ENCODE results near the gene PSMB8.

Gene PSMB8

DNA sequence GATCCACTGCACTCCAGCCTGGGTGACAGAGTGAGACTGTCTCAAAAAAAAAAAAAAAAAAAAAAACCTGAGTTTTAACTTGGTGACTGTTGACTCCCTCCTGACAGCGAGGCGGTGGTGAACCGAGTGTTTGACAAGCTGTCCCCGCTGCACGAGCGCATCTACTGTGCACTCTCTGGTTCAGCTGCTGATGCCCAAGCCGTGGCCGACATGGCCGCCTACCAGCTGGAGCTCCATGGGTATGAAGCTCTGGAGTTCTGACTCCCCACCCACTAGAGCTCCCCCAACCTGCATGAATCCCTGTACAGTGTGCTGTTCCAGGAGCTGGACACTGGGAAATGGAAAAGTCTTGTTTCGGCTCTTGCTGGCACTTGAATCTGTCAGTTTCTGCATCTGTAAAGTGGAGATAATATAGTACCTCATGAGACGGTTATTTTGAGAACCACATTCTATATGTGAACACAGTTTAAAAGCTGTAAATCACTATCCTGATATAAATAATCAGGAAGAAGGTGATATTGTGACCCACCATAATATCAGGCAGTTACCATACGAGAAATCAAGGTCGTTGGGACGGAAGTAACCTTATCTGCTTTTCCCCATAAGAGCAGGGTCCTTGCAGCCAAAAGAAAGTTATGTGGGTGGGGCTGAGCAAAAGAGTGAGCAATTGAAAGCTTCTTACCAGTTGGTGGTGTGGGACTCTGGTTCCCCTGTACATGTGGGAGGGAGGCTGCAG, 13.5 kb upstream of the PSMB8 start:
- DNase-seq (ENCODE audit: low read depth): no peak
- H3K4me3 ChIP-seq (ENCODE audit: low read depth, low read length): no peak overlapping the region
- TF ChIP-seq, protein P1, sequence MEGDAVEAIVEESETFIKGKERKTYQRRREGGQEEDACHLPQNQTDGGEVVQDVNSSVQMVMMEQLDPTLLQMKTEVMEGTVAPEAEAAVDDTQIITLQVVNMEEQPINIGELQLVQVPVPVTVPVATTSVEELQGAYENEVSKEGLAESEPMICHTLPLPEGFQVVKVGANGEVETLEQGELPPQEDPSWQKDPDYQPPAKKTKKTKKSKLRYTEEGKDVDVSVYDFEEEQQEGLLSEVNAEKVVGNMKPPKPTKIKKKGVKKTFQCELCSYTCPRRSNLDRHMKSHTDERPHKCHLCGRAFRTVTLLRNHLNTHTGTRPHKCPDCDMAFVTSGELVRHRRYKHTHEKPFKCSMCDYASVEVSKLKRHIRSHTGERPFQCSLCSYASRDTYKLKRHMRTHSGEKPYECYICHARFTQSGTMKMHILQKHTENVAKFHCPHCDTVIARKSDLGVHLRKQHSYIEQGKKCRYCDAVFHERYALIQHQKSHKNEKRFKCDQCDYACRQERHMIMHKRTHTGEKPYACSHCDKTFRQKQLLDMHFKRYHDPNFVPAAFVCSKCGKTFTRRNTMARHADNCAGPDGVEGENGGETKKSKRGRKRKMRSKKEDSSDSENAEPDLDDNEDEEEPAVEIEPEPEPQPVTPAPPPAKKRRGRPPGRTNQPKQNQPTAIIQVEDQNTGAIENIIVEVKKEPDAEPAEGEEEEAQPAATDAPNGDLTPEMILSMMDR (IDR thresholded peaks at IDR 0.05; ENCODE audit: low read depth, low read length, missing control alignments): no peak

DNA sequence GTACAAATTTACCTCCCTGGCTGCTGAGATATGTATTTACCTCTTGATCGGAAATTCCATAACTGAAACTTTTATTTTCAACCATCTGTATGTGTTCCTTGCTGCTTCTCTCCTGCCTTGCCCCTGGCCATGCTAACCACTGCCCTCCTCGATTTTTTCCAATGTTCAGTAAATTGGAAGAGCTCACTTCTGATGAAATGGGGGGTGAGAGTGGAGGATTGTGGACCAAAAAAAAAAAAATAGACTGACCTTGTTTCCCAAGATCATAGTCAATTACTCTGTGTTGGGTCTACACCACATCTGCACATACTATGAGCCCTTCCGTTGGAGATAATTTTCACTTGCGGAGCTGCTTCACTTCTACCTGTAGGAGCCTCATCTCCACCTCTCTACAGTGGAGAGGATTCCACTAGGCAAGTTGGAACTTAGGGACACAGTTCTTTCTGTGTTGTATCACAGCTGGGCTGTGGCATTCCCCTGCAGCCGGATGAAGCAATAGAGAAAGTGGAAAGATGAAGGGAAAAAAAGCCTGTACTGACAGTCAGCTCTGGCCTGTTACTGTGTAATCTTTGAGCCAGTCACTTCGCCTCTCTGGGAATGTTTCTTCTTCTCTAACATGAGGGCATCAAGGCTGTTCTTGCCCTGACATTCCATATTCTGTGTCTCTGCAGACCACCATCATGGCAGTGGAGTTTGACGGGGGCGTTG, 11.8 kb upstream of the PSMB8 start:
- H3K4me3 ChIP-seq (ENCODE audit: low read depth, low read length): peak overlapping the region; percentile 98
- no peak for DNase-seq (ENCODE audit: low read depth)
- TF ChIP-seq, protein P1 (IDR thresholded peaks at IDR 0.05; ENCODE audit: low read depth, low read length, missing control alignments): no peak

DNA sequence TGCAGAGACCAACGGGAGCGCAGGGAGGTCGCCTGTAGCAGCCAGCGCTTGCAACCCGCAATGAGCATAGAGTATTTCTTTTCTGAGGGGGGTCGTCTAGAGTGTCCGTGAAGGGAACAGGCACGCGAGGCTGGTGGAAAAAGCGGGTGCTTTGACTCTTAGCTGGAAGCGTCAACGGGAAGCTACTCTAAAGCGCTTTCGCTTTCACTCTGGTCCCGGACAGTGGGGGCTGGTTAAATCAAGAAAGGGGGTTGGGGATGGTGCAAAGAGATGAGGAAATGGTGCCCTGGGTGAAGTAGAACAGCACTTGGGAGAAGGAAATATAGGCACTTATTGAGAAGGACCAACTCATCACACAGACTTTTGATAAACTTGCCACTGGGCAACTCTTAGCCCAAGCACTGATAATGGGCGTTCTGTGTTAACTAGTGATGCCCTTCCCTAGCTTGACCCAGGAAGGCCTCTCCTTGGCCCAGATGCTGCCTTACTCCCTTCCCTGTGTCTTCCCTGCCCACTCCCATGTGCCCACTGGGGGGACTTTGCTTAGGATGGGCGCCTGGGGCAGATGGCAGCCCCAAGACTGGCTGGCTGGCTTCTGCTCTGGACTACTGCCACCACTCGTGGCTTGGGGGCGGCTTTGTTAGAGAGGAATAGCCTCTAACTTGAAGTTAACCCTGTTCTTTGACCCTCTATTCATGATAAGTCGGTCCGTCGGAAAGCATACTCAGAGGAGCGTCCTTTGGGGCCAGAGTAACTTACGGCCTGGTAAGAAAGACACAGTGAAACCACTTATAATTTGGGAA, 10.7 kb upstream of the PSMB8 start:
- no peak for DNase-seq (ENCODE audit: low read depth)
- peak overlapping the region; percentile 98 for H3K4me3 ChIP-seq (ENCODE audit: low read depth, low read length)
- TF ChIP-seq, protein P1 (IDR thresholded peaks at IDR 0.05; ENCODE audit: low read depth, low read length, missing control alignments): no peak

DNA sequence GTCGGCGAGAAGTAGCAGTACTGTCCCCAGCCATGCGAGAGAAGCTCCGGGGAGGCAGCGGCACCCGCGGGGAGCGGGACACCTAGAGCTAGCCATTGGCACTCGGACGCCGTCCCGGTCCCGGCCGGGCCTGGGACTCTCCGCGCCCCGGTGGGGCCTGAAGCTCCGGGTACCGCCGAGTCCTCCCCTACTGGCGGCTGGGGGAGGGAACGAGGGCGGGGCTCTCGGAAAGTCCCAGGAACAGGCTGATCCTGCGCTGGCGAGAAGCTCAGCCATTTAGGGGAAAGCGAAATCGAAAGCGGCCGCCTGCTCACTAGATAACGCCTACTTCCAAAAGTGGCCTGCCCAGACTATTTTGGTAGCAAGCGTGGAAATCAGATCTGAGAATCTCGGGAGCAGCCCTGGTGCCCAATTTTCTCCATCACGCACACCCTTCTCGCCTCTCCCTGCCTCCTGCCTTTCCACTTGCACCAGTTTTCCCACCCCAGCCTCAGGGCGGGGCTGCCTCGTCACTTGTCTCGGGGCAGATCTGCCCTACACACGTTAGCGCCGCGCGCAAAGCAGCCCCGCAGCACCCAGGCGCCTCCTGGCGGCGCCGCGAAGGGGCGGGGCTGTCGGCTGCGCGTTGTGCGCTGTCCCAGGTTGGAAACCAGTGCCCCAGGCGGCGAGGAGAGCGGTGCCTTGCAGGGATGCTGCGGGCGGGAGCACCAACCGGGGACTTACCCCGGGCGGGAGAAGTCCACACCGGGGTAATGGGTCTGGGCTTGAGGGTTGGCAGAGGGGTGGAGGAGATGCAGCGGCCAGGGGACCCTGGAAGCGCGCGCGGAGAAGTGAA, 9.9 kb upstream of the PSMB8 start, which contains the start of the genes PSMB9 and TAP1:
Gene PSMB9 (plus strand): TSS at position 652 of the 835 bp plus-strand sequence. CDS start 38 bp downstream, at position 690.
Gene TAP1 (minus strand): TSS at position 164 of the 835 bp plus-strand sequence. CDS start 68 bp downstream, at position 96.
- no peak for DNase-seq (ENCODE audit: low read depth)
- peak within 1 kb of the TSS; percentile 98 for H3K4me3 ChIP-seq (ENCODE audit: low read depth, low read length)
- TF ChIP-seq, protein P1 (IDR thresholded peaks at IDR 0.05; ENCODE audit: low read depth, low read length, missing control alignments): peak; percentile 77

DNA sequence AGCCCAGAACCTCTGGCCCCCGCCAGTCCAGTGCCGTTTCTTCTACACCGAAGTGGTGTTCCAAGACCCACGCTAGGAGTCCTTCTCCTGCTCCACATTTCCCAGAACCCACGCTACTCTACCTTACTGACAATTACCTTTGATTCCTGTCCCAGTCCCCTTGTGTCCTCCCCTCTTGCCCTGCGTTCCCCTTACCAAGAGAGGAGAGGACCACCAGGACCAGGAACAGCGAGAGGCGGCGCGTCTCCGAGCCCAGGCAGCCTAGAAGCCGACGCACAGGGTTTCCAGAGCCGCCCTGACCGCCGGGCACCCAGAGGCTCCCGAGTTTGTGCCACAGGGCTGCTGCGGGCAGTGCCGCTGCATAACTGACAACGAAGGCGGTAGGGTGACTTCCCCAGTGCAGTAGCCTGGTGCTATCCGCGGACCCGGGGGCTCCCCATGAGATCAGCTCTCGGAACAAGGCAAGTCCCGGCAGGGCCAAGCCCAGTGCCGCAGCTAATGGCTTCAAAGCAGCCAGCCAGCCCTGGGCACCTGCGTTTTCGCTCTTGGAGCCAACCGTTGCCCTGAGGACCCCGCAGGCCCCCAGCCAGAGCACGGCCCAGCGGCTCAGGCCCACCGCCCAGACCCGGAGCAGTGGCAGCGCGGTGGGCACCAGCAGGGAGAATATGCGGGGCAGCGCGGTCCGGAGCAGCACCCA, 9.1 kb upstream of the PSMB8 start:
- DNase-seq (ENCODE audit: low read depth): no peak
- TF ChIP-seq, protein P1 (IDR thresholded peaks at IDR 0.05; ENCODE audit: low read depth, low read length, missing control alignments): no peak
- H3K4me3 ChIP-seq (ENCODE audit: low read depth, low read length): peak overlapping the region; percentile 98
